Fibroblast of mammary gland (primary cell): ENCODE results near the gene GABRB3.

Source experiments
- DNase-seq: peaks from one replicate; pipeline ENCODE4 v3.0.0-alpha.2; 2010; ENCODE audit warnings: low read depth
- H3K4me3 ChIP-seq: 2 replicates; pipeline ENCODE4 v1.5.1; 2011; ENCODE audit warnings: low read depth, mild to moderate bottlenecking, low read length, moderate library complexity; ENCODE audit not compliant: control insufficient read depth
- TF ChIP-seq, protein P1 (sequence below): conservative IDR thresholded peaks from 2 replicates; pipeline ENCODE4 v1.5.1; 2011; ENCODE audit warnings: low read depth, low read length, inconsistent platforms; ENCODE audit not compliant: control insufficient read depth, insufficient read depth

Gene GABRB3

DNA sequence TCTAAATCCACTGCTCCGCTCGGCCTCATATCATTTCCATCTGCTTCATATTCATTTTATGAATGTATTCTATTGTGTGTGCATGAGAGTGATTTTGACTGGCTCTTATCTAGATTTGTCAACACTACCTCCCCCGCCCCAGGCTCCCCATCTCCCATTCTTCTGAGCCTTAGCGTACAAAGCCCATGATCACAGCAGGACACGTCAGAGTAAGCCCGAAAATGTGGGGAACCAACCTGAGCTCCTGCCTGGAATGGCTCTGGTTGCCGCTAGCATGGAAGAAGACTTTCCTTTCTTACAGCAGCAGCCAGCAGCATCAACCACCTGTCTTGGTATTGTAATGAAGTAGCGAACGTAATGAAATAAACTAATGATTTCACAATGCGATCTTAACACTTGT is 61.4 kb downstream of the GABRB3 start:
- no peak for DNase-seq
- TF ChIP-seq, protein P1, sequence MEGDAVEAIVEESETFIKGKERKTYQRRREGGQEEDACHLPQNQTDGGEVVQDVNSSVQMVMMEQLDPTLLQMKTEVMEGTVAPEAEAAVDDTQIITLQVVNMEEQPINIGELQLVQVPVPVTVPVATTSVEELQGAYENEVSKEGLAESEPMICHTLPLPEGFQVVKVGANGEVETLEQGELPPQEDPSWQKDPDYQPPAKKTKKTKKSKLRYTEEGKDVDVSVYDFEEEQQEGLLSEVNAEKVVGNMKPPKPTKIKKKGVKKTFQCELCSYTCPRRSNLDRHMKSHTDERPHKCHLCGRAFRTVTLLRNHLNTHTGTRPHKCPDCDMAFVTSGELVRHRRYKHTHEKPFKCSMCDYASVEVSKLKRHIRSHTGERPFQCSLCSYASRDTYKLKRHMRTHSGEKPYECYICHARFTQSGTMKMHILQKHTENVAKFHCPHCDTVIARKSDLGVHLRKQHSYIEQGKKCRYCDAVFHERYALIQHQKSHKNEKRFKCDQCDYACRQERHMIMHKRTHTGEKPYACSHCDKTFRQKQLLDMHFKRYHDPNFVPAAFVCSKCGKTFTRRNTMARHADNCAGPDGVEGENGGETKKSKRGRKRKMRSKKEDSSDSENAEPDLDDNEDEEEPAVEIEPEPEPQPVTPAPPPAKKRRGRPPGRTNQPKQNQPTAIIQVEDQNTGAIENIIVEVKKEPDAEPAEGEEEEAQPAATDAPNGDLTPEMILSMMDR, result no peak
- no peak overlapping the region for H3K4me3 ChIP-seq

DNA sequence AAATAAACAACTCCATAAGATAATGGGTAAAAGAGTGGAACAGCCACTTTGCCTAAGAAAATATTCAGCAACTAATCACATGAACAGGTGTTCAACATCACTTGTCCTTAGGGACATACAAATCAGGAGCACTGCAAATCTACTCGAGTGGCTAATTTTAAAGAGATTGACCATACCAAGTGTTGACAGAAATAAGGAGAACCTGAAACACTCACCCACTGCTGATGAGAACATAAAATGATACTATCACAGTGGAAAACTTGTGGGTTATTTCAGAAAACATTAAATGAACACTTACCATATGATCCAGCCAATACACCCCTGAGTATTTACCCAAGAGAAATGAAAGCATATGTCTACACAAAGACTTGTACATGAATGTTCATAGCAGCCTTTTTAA is 70.5 kb downstream of the GABRB3 start:
- TF ChIP-seq, protein P1, result no peak
- no peak for DNase-seq
- H3K4me3 ChIP-seq, result no peak overlapping the region

DNA sequence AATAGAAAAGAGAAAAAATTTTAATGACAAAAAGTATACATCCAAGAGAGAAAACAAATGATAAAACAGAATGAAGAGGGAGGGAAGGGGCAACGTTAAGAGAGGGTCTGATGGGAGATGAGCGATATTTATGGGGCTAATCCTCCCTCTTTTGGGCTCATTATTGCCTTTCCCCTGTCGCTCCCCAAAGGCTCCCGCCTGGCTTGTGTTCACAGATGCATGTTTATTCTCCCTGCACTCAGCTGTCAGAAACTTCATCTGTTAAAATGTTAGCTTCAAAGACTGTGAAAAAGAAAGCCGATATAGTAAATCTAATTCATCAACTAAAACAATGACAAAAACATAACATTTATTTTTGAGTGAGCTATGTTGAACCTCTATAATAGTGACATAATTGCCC is 74.3 kb downstream of the GABRB3 start:
- H3K4me3 ChIP-seq, result no peak overlapping the region
- TF ChIP-seq, protein P1, result no peak
- no peak for DNase-seq

DNA sequence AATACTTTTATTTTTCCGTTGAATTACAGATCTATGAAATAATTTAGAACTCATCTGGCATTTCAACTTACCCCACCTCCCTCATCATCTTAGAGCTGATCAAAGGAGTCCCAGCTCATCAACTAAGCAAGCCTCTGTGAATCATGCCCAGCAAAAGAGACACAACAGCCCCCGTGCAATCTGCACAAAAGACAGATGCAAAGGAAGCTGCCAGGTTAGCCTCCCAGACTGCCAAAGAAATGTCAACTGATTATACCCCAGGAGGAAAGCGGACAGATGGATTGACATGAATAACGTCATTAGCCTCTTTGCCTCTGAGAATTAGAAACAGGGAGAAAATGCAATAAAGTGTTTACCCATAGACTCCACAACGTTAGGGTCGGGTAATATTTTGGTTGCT is 75.0 kb downstream of the GABRB3 start:
- no peak for DNase-seq
- TF ChIP-seq, protein P1, result no peak
- H3K4me3 ChIP-seq, result no peak overlapping the region

DNA sequence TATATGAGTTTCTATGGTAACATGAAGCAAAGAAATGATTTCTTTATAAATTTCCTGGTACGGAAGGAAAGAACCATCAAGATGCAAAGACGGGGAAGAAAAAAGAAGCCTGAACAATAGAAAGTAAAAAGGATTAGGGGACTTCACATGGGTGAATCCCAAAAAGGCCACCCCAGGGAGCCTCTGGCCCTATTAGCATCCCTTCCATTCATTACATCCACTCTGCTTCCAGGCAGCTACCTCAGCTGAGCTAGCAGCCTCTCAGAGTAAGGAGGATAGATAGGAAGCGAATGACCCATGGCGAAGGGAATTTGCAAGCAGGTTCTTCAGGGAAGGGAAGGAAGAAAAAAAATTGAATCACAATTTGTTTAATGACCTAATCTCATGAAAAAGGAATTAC is 81.6 kb downstream of the GABRB3 start:
- TF ChIP-seq, protein P1, result no peak
- DNase-seq, result no peak

DNA sequence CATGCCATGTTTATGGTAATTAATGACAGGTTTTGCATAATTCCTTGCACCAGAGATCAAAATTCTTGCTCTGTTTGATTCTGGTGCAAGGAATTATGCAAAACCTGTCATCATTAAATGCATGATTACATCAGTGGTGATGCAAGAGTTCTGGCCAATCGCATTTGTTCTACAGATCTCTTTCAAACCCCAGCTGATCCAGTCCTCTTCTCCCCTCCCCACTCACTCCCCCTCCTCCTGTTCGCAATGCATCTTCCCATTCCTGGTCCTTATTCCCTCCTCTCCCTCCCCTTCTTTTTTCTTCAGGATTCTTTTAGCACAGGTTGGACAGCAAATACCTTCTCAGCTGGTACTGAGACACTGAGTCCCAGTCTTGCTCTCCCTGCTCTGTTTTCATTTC is 82.1 kb downstream of the GABRB3 start:
- DNase-seq, result no peak
- TF ChIP-seq, protein P1, result no peak
- H3K4me3 ChIP-seq, result no peak overlapping the region

More for the DNA sequence above, 81.6 kb downstream of the GABRB3 start:
- no peak overlapping the region for H3K4me3 ChIP-seq

DNA sequence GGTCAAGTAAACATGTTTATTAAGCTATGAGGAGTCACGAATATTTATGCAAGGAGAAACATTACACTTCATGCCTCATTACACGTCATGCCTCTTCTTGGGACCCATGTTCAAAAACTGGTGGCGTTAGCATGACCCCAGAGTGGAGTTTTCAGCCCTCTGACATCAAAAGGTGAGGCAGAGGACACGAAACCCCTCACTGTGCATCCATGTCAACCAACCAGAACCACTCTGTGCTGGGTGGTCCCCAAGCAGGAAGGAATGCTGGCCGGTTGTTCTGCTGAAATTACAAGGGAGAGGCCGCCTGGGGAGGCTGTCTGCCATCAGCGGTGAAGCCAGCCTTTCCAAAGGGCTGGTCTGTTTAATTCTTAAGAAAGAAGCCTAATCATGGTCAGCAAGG is 83.4 kb downstream of the GABRB3 start:
- DNase-seq, result no peak
- TF ChIP-seq, protein P1, result no peak
- no peak overlapping the region for H3K4me3 ChIP-seq
